CD4-positive, alpha-beta T cell treated with Interleukin-17A for 1 hour (primary cell): ENCODE data around the gene ADPGK.
"Not testable (repeated sequence)": the region's sequence is repeated elsewhere in the genome, so short reads cannot be mapped to it uniquely, and the experiment has no call there.

Experiments
- DNase-seq: peaks from one replicate; pipeline ENCODE4 v3.0.0-alpha.2; 2020

ADPGK gene

GRCh38 chr15:72737723-72738122, 45.8 kb downstream of the ADPGK start:
- DNase-seq: no peak

GRCh38 chr15:72737061-72737460, 46.5 kb downstream of the ADPGK start:
- DNase-seq: no peak

- no peak for DNase-seq
Observed at GRCh38 chr15:72735111-72735510, 48.4 kb downstream of the ADPGK start.

GRCh38 chr15:72733941-72734738, 49.4 kb downstream of the ADPGK start:
- DNase-seq: no peak

GRCh38 chr15:72732516-72732915, 51.0 kb downstream of the ADPGK start:
- DNase-seq: no peak

- DNase-seq: no peak
Observed at GRCh38 chr15:72732086-72732485, 51.5 kb downstream of the ADPGK start.

- no peak for DNase-seq
Observed at GRCh38 chr15:72728821-72729220, 54.7 kb downstream of the ADPGK start.

GRCh38 chr15:72728249-72728648, 55.3 kb downstream of the ADPGK start:
- DNase-seq: not testable (repeated sequence)

- no peak for DNase-seq
Observed at GRCh38 chr15:72727154-72727553, 56.4 kb downstream of the ADPGK start.

GRCh38 chr15:72725851-72726250, 57.7 kb downstream of the ADPGK start:
- not testable (repeated sequence) for DNase-seq

- DNase-seq: no peak
Observed at GRCh38 chr15:72725446-72725845, 58.1 kb downstream of the ADPGK start.

- no peak for DNase-seq
Observed at GRCh38 chr15:72724028-72724427, 59.5 kb downstream of the ADPGK start.

- peak; percentile 71 for DNase-seq
Observed at GRCh38 chr15:72722071-72722696, 61.4 kb downstream of the ADPGK start.

- not testable (repeated sequence) for DNase-seq
Observed at GRCh38 chr15:72708551-72709303, 74.8 kb downstream of the ADPGK start.

GRCh38 chr15:72706266-72706665, 77.3 kb downstream of the ADPGK start:
- no peak for DNase-seq
